NCI-H187 treated with DMSO at 0.1 percent for 48 hours (cell line): ENCODE measurements around the gene IL20RB.

Experiments used
- DNase-seq: peaks from one replicate; lab custom pipeline; 2025; lab: John Stamatoyannopoulos, UW

IL20RB gene

GRCh38 chr3:137039570-137039969 lies 81.8 kb downstream of the IL20RB start:
- DNase-seq, result no peak

GRCh38 chr3:137041251-137041650 lies 83.5 kb downstream of the IL20RB start:
- no peak for DNase-seq

- no peak for DNase-seq
These were observed 83.9 kb downstream of the IL20RB start for GRCh38 chr3:137041686-137042085.

GRCh38 chr3:137046747-137047146 lies 89.0 kb downstream of the IL20RB start:
- DNase-seq, result no peak

GRCh38 chr3:137047240-137047639 lies 89.5 kb downstream of the IL20RB start:
- no peak for DNase-seq

- DNase-seq, result no peak
These were observed 92.5 kb downstream of the IL20RB start for GRCh38 chr3:137050281-137050680.

GRCh38 chr3:137052298-137052697 lies 94.5 kb downstream of the IL20RB start:
- no peak for DNase-seq
